Skeletal muscle tissue (tissue), 4 donors: Measurements from ENCODE around the gene DFFA. TPM values are rescaled to one million over a fixed set of nuclear protein-coding genes. Genes with fewer than 3 reads are reported as not detected.
"Not testable (repeated sequence)": the region's sequence is repeated elsewhere in the genome, so short reads cannot be mapped to it uniquely, and the experiment has no call there.

Experiments
- H3K27ac ChIP-seq: one replicate; pipeline ENCODE4 v1.7.0; 2013; ENCODE audit warnings: mild to moderate bottlenecking, low read depth, low read length, inconsistent platforms
- H3K27me3 ChIP-seq, 3 donors: one replicate each; pipeline ENCODE4 v1.7.0; 2013; ENCODE audit warnings: low read length in 3 of 3; ENCODE audit not compliant: control insufficient read depth in 3 of 3, insufficient read depth in 3 of 3
- H3K36me3 ChIP-seq, 3 donors: one replicate each; pipeline ENCODE4 v1.7.0; 2013; ENCODE audit warnings: low read length in 3 of 3; ENCODE audit not compliant: control insufficient read depth in 3 of 3, insufficient read depth in 3 of 3
- H3K4me1 ChIP-seq, 3 donors: one replicate each; pipeline ENCODE4 v1.7.0; 2013; ENCODE audit warnings: low read length in 3 of 3, mild to moderate bottlenecking in 3 of 3; ENCODE audit not compliant: control insufficient read depth in 3 of 3, insufficient read depth in 3 of 3
- H3K4me3 ChIP-seq, 3 donors: one replicate each; pipeline ENCODE4 v1.7.0; 2013; ENCODE audit warnings: low read length in 3 of 3
- H3K9ac ChIP-seq, 3 donors: one replicate each; pipeline ENCODE4 v1.7.0; 2013; ENCODE audit warnings: low read length in 3 of 3, mild to moderate bottlenecking in 3 of 3, moderate library complexity in 2 of 3, low read depth in 1 of 3
- H3K9me3 ChIP-seq, 3 donors: one replicate each; pipeline ENCODE4 v1.7.0; 2013; ENCODE audit warnings: low read length in 3 of 3; ENCODE audit not compliant: control insufficient read depth in 3 of 3
- total RNA-seq: library from RNA; depleted of rRNA; stranded (reverse); fragments of >200 nt; gene quantifications from one replicate; pipeline ENCODE4 v1.2.3, GENCODE V29; 2014
- donor health status: Osteomylitis.

Gene DFFA
- total RNA-seq, 1 donor from 2014 or later: 15.1 TPM

DNA sequence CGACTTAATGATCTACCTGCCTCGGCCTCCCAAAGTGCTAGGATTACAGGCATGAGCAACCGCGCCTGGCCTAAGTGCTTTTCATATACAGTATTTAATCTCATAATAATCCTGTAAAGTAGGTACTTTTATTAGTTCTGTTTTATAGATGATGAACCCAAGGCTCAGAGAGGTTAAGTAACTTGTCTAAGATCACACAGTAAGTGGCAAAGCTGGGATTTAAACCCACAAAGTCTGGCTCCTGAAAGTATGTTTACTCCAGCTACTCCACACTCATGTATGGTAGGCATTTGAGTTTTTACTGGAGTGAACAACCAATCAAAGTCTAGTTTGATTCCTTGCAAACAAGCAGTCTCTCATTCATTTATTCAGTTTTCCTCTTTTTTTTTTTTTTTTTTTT is 2.3 kb downstream of the DFFA start:
- Histone ChIP-seq H3K4me1 (peaks cover 10 to 15% (median 12%) of the 10 kb centered on the region in 3 donors), H3K4me3 (no peak overlapping the region), H3K9me3 (no peaks in the 10 kb centered on the region), H3K9ac (no peak overlapping the region), H3K36me3 (peaks cover 23 to 36% (median 31%) of the 10 kb centered on the region in 3 donors), H3K27ac (no peak overlapping the region), H3K27me3 (no peaks in the 10 kb centered on the region)

GRCh38 chr1:10467078-10467477 is 5.3 kb downstream of the DFFA start:
- Histone ChIP-seq H3K36me3 (peaks cover 43 to 57% (median 50%) of the 10 kb centered on the region in 3 donors), H3K27ac (no peak overlapping the region), H3K9ac (no peak overlapping the region), H3K27me3 (no peaks in the 10 kb centered on the region), H3K4me3 (no peak overlapping the region), H3K9me3 (no peaks in the 10 kb centered on the region), H3K4me1 (peaks cover 10% of the 10 kb centered on the region in 3 donors)

- Histone ChIP-seq H3K9me3 (no peaks in the 10 kb centered on the region), H3K36me3 (peaks cover 20 to 23% (median 22%) of the 10 kb centered on the region in 3 donors)
Observed at GRCh38 chr1:10459184-10459583, 13.1 kb downstream of the DFFA start.

GRCh38 chr1:10457875-10458274 is 14.5 kb downstream of the DFFA start:
- H3K27me3 ChIP-seq: no peaks in the 10 kb centered on the region
- no peak overlapping the region for H3K9ac ChIP-seq
- no peak overlapping the region for H3K4me3 ChIP-seq
- no peaks in the 10 kb centered on the region for H3K4me1 ChIP-seq
- no peak overlapping the region for H3K27ac ChIP-seq
- H3K36me3 ChIP-seq: peaks cover 14 to 17% (median 14%) of the 10 kb centered on the region in 3 donors
- H3K9me3 ChIP-seq: no peaks in the 10 kb centered on the region

More at GRCh38 chr1:10459184-10459583, 13.1 kb downstream of the DFFA start:
- H3K4me1 ChIP-seq: no peaks in the 10 kb centered on the region
- no peaks in the 10 kb centered on the region for H3K27me3 ChIP-seq
- no peak overlapping the region for H3K9ac ChIP-seq
- no peak overlapping the region for H3K4me3 ChIP-seq
- no peak overlapping the region for H3K27ac ChIP-seq

GRCh38 chr1:10457462-10457861 is 14.9 kb downstream of the DFFA start:
- not testable (repeated sequence) for H3K27ac ChIP-seq, H3K4me1 ChIP-seq, H3K4me3 ChIP-seq, H3K9me3 ChIP-seq, H3K9ac ChIP-seq, H3K27me3 ChIP-seq
- H3K36me3 ChIP-seq: peaks cover 10 to 13% (median 10%) of the 10 kb centered on the region in 3 donors

- peaks cover 6 to 7% (median 6%) of the 10 kb centered on the region in 3 donors for H3K36me3 ChIP-seq
- no peaks in the 10 kb centered on the region for H3K27me3 ChIP-seq
- no peak overlapping the region for H3K4me3 ChIP-seq
- H3K4me1 ChIP-seq: no peaks in the 10 kb centered on the region
- H3K9me3 ChIP-seq: no peaks in the 10 kb centered on the region
- H3K9ac ChIP-seq: no peak overlapping the region
- no peak overlapping the region for H3K27ac ChIP-seq
Observed at GRCh38 chr1:10456661-10457060, 15.7 kb downstream of the DFFA start.

GRCh38 chr1:10456048-10456447 is 16.3 kb downstream of the DFFA start:
- no peak overlapping the region for H3K27ac ChIP-seq
- peaks cover 0 to 2% (median 0%) of the 10 kb centered on the region in 3 donors for H3K4me1 ChIP-seq
- H3K9ac ChIP-seq: no peak overlapping the region
- H3K36me3 ChIP-seq: peaks cover 0 to under 1% (median 0%) of the 10 kb centered on the region in 3 donors
- no peaks in the 10 kb centered on the region for H3K9me3 ChIP-seq
- no peaks in the 10 kb centered on the region for H3K27me3 ChIP-seq
- no peak overlapping the region for H3K4me3 ChIP-seq

DNA sequence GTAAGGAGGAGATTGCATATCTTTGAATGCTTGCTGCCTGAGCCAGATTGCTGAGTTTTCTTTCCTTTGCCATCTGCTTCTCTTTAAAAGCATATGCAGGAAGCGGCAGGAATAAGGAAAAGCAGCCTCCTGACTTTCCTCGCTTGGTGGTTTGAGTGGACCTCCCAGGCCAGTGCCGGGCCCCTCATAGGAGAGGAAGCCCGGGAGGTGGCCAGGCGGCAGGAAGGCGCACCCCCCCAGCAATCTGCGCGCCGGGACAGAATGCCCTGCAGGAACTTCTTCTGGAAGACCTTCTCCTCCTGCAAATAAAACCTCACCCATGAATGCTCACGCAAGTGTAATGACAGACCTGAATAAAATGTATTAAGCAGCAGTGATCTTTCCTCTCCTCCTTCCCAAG is 21.0 kb downstream of the DFFA start:
- Histone ChIP-seq H3K36me3 (no peaks in the 10 kb centered on the region), H3K27ac (no peak overlapping the region), H3K27me3 (peaks cover 8 to 18% (median 10%) of the 10 kb centered on the region in 3 donors), H3K9ac (no peak overlapping the region), H3K4me3 (no peak overlapping the region), H3K9me3 (no peaks in the 10 kb centered on the region), H3K4me1 (peaks cover 0 to 2% (median 0%) of the 10 kb centered on the region in 3 donors)

DNA sequence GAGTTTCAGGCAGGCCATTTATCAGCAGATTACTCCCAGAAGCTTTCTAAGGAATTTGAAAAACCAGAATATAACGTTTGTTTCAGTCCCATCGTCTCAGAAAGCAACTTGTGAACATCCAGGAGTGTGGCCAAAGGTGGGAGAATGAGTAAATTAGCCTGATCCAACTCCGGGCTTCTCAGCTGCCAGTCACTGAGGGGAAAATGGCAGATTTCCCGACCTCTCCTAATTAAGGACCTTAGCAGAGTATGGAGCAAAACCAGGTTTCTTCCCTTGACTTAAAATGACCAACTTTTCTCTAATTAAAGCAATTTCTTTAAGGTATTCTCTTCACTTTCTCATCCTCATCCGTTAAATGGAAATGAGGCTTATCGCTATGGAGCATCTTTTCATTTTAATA is 21.5 kb downstream of the DFFA start:
- Histone ChIP-seq H3K9me3 (no peaks in the 10 kb centered on the region), H3K9ac (no peak overlapping the region), H3K27me3 (peaks cover 8 to 18% (median 10%) of the 10 kb centered on the region in 3 donors), H3K4me3 (no peak overlapping the region), H3K4me1 (peaks cover 0 to 2% (median 0%) of the 10 kb centered on the region in 3 donors), H3K27ac (no peak overlapping the region), H3K36me3 (no peaks in the 10 kb centered on the region)

GRCh38 chr1:10450156-10450814 is 22.0 kb downstream of the DFFA start:
- Histone ChIP-seq H3K4me3 (no peak overlapping the region), H3K9ac (no peak overlapping the region), H3K4me1 (peaks cover 0 to 2% (median 0%) of the 10 kb centered on the region in 3 donors), H3K36me3 (no peaks in the 10 kb centered on the region), H3K27ac (no peak overlapping the region), H3K9me3 (no peaks in the 10 kb centered on the region), H3K27me3 (peaks cover 8 to 18% (median 10%) of the 10 kb centered on the region in 3 donors)
